ENCODE data around the gene MTLN.
"Not testable (repeated sequence)": the region's sequence is repeated elsewhere in the genome, so short reads cannot be mapped to it uniquely, and the experiment has no call there.

DNA sequence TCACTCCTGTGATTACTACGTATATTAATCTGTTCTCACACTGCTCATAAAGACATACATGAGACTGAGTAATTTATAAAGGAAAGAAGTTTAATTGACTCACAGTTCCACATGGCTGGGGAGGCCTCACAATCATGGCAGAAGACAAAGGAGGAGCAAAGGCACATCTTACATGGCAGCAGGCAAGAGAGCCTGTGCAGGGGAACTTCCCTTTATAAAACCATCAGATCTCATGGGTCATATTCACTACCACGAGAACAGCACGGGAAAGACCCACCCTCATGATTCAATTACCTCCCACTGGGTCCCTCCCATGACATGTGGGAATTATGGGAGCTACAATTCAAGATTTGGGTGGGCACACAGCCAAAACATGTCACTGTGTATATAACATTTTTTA lies 1.2 kb upstream of the MTLN start:
- not testable (repeated sequence) for TF ChIP-seq TAF1, POLR2AphosphoS5, POLR2A (IDR thresholded peaks at IDR 0.05; ENCODE audit: low read depth, low read length)
